HCT116 (cell line): Measurements from ENCODE around the gene SEC23IP. TPM values are rescaled to one million over a fixed set of nuclear protein-coding genes. Genes with fewer than 3 reads are reported as not detected.
"Not testable (repeated sequence)": the region's sequence is repeated elsewhere in the genome, so short reads cannot be mapped to it uniquely, and the experiment has no call there.

Experiments used
- ATAC-seq: fragments of 200-7000 bp; cut with Tn5 transposase; 2 replicates; pipeline ENCODE4 v1.9.1; 2020; ENCODE audit warnings: mild to moderate bottlenecking, moderate library complexity
- BruUV-seq: library from RNA; stranded (reverse); fragments of 400-500 nt; replicated peaks from 2 replicates; lab custom pipeline; 2021; lab: Mats Ljungman, UMichigan
- CTCF ChIA-PET: fragments of 300-600 bp; sonication (Branson Sonifier 250); formaldehyde crosslinking; loops from one replicate; lab custom pipeline; 2021; ENCODE audit warnings: antibody characterized with exemption; lab: Charles Lee
- POLR2A ChIA-PET: fragments of 300-600, 350-600 bp; sonication (Branson Sonifier 250); formaldehyde crosslinking; loops from one replicate; lab custom pipeline; 2021; ENCODE audit warnings: antibody characterized with exemption; lab: Charles Lee
- RAD21 ChIA-PET, 2 experiments: fragments of 300-600 bp; sonication (Branson Sonifier 250); formaldehyde crosslinking; loops; one replicate each; lab custom pipeline; 2023; ENCODE audit warnings: low total read pairs in 2 of 2; ENCODE audit not compliant: uncharacterized antibody in 2 of 2, unreplicated experiment in 2 of 2, low non-redundant PET in 1 of 2; lab: Charles Lee
- DNase-seq: peaks from one replicate; pipeline ENCODE4 v3.0.0-alpha.2; 2010; ENCODE audit warnings: low read depth, low spot score
- H2AFZ ChIP-seq: fragments of 200-600 bp; shearing (Covaris generic), sonication (generic); 2 replicates; pipeline ENCODE4 v1.6.1; 2017; ENCODE audit warnings: low read depth, mixed run types, mixed read lengths, antibody characterized with exemption, low read length; ENCODE audit not compliant: poor library complexity, severe bottlenecking
- H3K27ac ChIP-seq: 2 replicates; pipeline ENCODE4 v1.5.1; 2012; ENCODE audit warnings: low read depth, low read length
- H3K27me3 ChIP-seq: fragments of 200-600 bp; sonication (generic); 2 replicates; pipeline ENCODE4 v1.6.1; 2016; ENCODE audit warnings: mixed run types, low read length, mixed read lengths; ENCODE audit not compliant: insufficient read depth
- H3K36me3 ChIP-seq, 2 experiments: fragments of 200-500 bp in 1 of 2; fragments of 200-600 bp in 1 of 2; sonication (Bioruptor generic) in 1 of 2; sonication (generic) in 1 of 2; 2 replicates each; pipeline versions ENCODE4 v1.5.1 to v1.6.1; 2014 to 2016; ENCODE audit warnings: low read length in 2 of 2, inconsistent platforms in 1 of 2, mixed read lengths in 1 of 2, mixed run types in 1 of 2; ENCODE audit not compliant: insufficient read depth in 2 of 2, control insufficient read depth in 1 of 2
- H3K4me1 ChIP-seq, 2 experiments: fragments of 200-600 bp in 1 of 2; sonication (generic) in 1 of 2; 2 replicates each; pipeline versions ENCODE4 v1.5.1 to v1.6.1; 2012 to 2017; ENCODE audit warnings: low read length in 2 of 2, inconsistent platforms in 1 of 2, mild to moderate bottlenecking in 1 of 2, mixed read lengths in 1 of 2, mixed run types in 1 of 2, moderate library complexity in 1 of 2; ENCODE audit not compliant: insufficient read depth in 2 of 2, control insufficient read depth in 1 of 2
- H3K4me2 ChIP-seq: fragments of 200-600 bp; sonication (generic); 2 replicates; pipeline ENCODE4 v1.6.1; 2017; ENCODE audit warnings: mixed run types, low read length, mixed read lengths
- H3K4me3 ChIP-seq, 2 experiments: fragments of 200-600 bp in 1 of 2; sonication (generic) in 1 of 2; replicated peaks in 1 of 2; 2 replicates each; pipeline ENCODE4 v1.5.1; 2011 to 2016; ENCODE audit warnings: low read length in 2 of 2, control low read depth in 1 of 2, low read depth in 1 of 2, mild to moderate bottlenecking in 1 of 2, mixed read lengths in 1 of 2, mixed run types in 1 of 2
- H3K79me2 ChIP-seq: fragments of 200-600 bp; sonication (generic); 2 replicates; pipeline ENCODE4 v1.6.1; 2017; ENCODE audit warnings: mild to moderate bottlenecking, mixed run types, low read length, moderate library complexity, mixed read lengths; ENCODE audit not compliant: insufficient read depth
- H3K9ac ChIP-seq: fragments of 200-600 bp; sonication (generic); 2 replicates; pipeline ENCODE4 v1.6.1; 2016; ENCODE audit warnings: low read length, mixed read lengths
- H3K9me2 ChIP-seq: fragments of 200-600 bp; sonication (generic), shearing (Covaris generic); 2 replicates; pipeline ENCODE4 v1.6.1; 2017; ENCODE audit warnings: mixed run types, mild to moderate bottlenecking, moderate library complexity; ENCODE audit not compliant: insufficient read depth
- H3K9me3 ChIP-seq, 2 experiments: fragments of 200-500 bp in 1 of 2; fragments of 200-600 bp in 1 of 2; sonication (Bioruptor generic) in 1 of 2; sonication (generic) in 1 of 2; 2 replicates each; pipeline ENCODE4 v1.6.1; 2014 to 2017; ENCODE audit warnings: low read length in 2 of 2, mixed read lengths in 2 of 2, inconsistent platforms in 1 of 2, low read depth in 1 of 2, mild to moderate bottlenecking in 1 of 2, mixed run types in 1 of 2, moderate library complexity in 1 of 2; ENCODE audit not compliant: control insufficient read depth in 1 of 2, insufficient read depth in 1 of 2
- H4K20me1 ChIP-seq: fragments of 200-600 bp; sonication (generic), shearing (Covaris generic); 2 replicates; pipeline ENCODE4 v1.6.1; 2017; ENCODE audit warnings: mixed run types, mild to moderate bottlenecking, moderate library complexity; ENCODE audit not compliant: insufficient read depth
- ELF1 ChIP-seq: IDR thresholded peaks from 2 replicates; pipeline ENCODE4 v1.6.1; 2012; ENCODE audit warnings: low read depth, borderline replicate concordance
- JUND ChIP-seq: IDR thresholded peaks from 2 replicates; pipeline ENCODE4 v1.6.1; 2012
- POLR2A ChIP-seq: IDR thresholded peaks from 2 replicates; pipeline ENCODE4 v1.7.0; 2011; ENCODE audit warnings: borderline replicate concordance; ENCODE audit not compliant: insufficient read depth, insufficient read length; ENCODE audit errors: extremely low read depth
- RAD21 ChIP-seq: IDR thresholded peaks from 2 replicates; pipeline ENCODE4 v1.6.1; 2012; ENCODE audit warnings: low read depth, mild to moderate bottlenecking
- SP1 ChIP-seq: IDR thresholded peaks from 2 replicates; pipeline ENCODE4 v1.6.1; 2012; ENCODE audit warnings: low read depth
- SRF ChIP-seq: IDR thresholded peaks from 2 replicates; pipeline ENCODE4 v1.6.1; 2012; ENCODE audit warnings: low read depth
- YY1 ChIP-seq: IDR thresholded peaks from 2 replicates; pipeline ENCODE4 v1.6.1; 2011; ENCODE audit warnings: low read length, low read depth, moderate library complexity, mild to moderate bottlenecking; ENCODE audit not compliant: insufficient replicate concordance; ENCODE audit errors: extremely low read depth
- ZFX ChIP-seq: fragments of 450-650 bp; IDR thresholded peaks from 2 replicates; pipeline ENCODE4 v1.6.1; 2017
- ZNF274 ChIP-seq: fragments of 200-500 bp; sonication (Bioruptor generic); IDR thresholded peaks from 2 replicates; pipeline ENCODE4 v1.6.1; 2014; ENCODE audit warnings: mild to moderate bottlenecking, low read depth, low read length, inconsistent platforms
- intact Hi-C: fragments of 100-400 bp; cut with micrococcal nuclease; formaldehyde crosslinking; loops from 2 replicates; pipeline ENCODE4 v1.10.0; 2022
- total RNA-seq: library from RNA; stranded (reverse); gene quantifications from one replicate; pipeline ENCODE4 v1.2.1, GENCODE V29; 2021; ENCODE audit not compliant: unreplicated experiment
- TF ChIP-seq, protein P1 (sequence below): IDR thresholded peaks from 2 replicates; pipeline ENCODE4 v1.6.1; 2012
- TF ChIP-seq, protein P2 (sequence below), 3 experiments: fragments of 200-600 bp in 1 of 3; sonication (generic) in 1 of 3; IDR thresholded peaks in 2 of 3; conservative IDR thresholded peaks in 1 of 3; 2 replicates each; pipeline ENCODE4 v1.5.1; 2012 to 2017; ENCODE audit warnings: low read depth in 2 of 3, low read length in 2 of 3, antibody characterized with exemption in 1 of 3, borderline replicate concordance in 1 of 3, control low read depth in 1 of 3, mild to moderate bottlenecking in 1 of 3, mixed read lengths in 1 of 3, mixed run types in 1 of 3, moderate library complexity in 1 of 3; ENCODE audit not compliant: insufficient read depth in 1 of 3

The SEC23IP gene
- total RNA-seq, 1 experiment from 2014 or later = 122 TPM

DNA sequence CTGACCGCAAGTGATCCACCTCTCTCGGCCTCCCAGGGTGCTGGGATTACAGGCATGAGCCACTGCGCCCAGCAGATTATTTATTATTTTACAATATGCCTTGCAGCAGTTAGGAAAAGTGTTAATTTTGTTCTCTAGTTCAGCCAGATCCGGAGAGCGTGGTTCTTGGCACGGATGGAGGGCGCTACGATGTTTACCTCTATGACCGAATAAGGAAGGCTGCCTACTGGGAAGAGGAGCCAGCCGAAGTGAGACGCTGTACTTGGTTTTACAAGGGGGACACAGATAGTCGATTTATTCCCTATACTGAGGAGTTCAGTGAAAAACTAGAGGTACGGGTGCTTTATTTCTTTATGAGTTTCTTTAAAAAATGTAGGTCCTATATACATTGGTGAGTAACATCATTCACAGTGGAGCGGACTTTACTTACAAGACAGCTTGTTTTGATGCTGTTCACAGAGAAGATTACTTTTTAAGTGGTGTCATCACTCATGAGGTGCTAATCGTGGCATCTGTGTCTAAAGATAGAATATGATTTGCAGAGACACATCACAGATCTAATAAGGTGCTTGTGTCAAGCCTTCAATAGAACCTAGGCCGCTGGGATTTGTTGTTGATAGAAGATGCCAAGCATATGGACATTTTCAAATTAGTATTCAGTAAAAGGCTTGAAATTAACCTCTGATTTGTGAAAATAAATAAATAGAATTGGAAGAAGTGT lies 11.6 kb downstream of the SEC23IP start:
- no peak overlapping the region for H3K27ac ChIP-seq
- H3K4me2 ChIP-seq = no peak overlapping the region
- no peak overlapping the region for H3K9ac ChIP-seq
- H3K9me3 ChIP-seq = no peaks in the 10 kb centered on the region
- BruUV-seq = no TSS peak
- DNase-seq (no peak), ATAC-seq (no peak)
- H3K9me2 ChIP-seq = no peaks in the 10 kb centered on the region
- no peak overlapping the region for H2AFZ ChIP-seq
- no peak overlapping the region for H3K4me3 ChIP-seq
- ChIA-PET CTCF (no interaction called here), RAD21 (no interaction called here), POLR2A (interaction anchor here (1.1 kb wide), 1 partner anchor 12 kb away, joined by 3 read pairs; the partner anchor contains the start of gene SEC23IP)
- TF ChIP-seq YY1 (no peak), ZFX (no peak), ZNF274 (no peak), POLR2A (no peak), SRF (no peak), RAD21 (no peak), ELF1 (no peak), JUND (no peak), SP1 (no peak)
- TF ChIP-seq, protein P1, sequence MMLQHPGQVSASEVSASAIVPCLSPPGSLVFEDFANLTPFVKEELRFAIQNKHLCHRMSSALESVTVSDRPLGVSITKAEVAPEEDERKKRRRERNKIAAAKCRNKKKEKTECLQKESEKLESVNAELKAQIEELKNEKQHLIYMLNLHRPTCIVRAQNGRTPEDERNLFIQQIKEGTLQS = no peak
- TF ChIP-seq, protein P2, sequence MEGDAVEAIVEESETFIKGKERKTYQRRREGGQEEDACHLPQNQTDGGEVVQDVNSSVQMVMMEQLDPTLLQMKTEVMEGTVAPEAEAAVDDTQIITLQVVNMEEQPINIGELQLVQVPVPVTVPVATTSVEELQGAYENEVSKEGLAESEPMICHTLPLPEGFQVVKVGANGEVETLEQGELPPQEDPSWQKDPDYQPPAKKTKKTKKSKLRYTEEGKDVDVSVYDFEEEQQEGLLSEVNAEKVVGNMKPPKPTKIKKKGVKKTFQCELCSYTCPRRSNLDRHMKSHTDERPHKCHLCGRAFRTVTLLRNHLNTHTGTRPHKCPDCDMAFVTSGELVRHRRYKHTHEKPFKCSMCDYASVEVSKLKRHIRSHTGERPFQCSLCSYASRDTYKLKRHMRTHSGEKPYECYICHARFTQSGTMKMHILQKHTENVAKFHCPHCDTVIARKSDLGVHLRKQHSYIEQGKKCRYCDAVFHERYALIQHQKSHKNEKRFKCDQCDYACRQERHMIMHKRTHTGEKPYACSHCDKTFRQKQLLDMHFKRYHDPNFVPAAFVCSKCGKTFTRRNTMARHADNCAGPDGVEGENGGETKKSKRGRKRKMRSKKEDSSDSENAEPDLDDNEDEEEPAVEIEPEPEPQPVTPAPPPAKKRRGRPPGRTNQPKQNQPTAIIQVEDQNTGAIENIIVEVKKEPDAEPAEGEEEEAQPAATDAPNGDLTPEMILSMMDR (IDR thresholded peaks at IDR 0.05 in 2 of 3, conservative IDR thresholded peaks at IDR 0.05 in 1 of 3; ENCODE audit: borderline replicate concordance in 1 of 3, insufficient read depth in 1 of 3, low read depth in 2 of 3, low read length in 2 of 3) = no peak
- peaks cover 71% of the 10 kb centered on the region for H3K79me2 ChIP-seq
- no peaks in the 10 kb centered on the region for H3K27me3 ChIP-seq
- no peaks in the 10 kb centered on the region for H3K4me1 ChIP-seq
- intact Hi-C loops = no loop called here
- peaks cover 63 to 83% of the 10 kb centered on the region in 2 experiments for H3K36me3 ChIP-seq
- peaks cover 18% of the 10 kb centered on the region for H4K20me1 ChIP-seq

DNA sequence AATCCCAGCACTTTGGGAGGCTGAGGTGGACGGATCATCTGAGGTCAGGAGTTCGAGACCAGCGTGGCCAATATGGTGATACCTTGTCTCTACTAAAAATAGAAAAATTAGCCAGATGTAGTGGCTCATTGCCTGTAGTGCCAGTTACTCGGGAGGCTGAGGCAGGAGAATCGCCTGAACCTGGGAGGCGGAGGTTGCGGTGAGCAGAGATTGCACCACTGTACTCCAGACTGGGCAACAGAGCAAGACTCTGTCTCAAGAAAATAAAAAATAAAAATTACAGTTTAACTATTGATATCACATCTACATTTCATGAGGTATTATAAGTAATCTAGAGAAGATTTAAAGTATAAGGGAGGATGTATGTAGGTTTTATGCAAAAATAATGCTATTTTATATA lies 15.2 kb downstream of the SEC23IP start:
- ATAC-seq, POLR2A ChIA-PET: not testable (repeated sequence)
- H3K36me3 ChIP-seq = peaks cover 74 to 76% of the 10 kb centered on the region in 2 experiments

More for the DNA sequence above, 15.2 kb downstream of the SEC23IP start:
- H3K9me3 ChIP-seq, H2AFZ ChIP-seq, H3K27ac ChIP-seq, DNase-seq, BruUV-seq, H3K9ac ChIP-seq, CTCF ChIA-PET, H3K4me1 ChIP-seq, H3K4me2 ChIP-seq, H3K27me3 ChIP-seq, H4K20me1 ChIP-seq, H3K9me2 ChIP-seq, H3K4me3 ChIP-seq, RAD21 ChIA-PET: not testable (repeated sequence)
- intact Hi-C loops = loop anchor here (1.0 kb wide), 1 partner anchor 67 kb away; no protein-coding TSS in a partner anchor
- peaks cover 35% of the 10 kb centered on the region for H3K79me2 ChIP-seq
